Daoy (cell line): ENCODE measurements around the gene FOXP4. TPM values are rescaled to one million over a fixed set of nuclear protein-coding genes. Genes with fewer than 3 reads are reported as not detected.

Source experiments
- DNase-seq: peaks from one replicate; pipeline ENCODE4 v3.0.0-alpha.2; 2015; ENCODE audit warnings: low read depth
- total RNA-seq: library from RNA; depleted of rRNA; stranded (reverse); fragments of >200 nt; shearing (Covaris generic); gene quantifications from 2 replicates; pipeline ENCODE4 v1.2.3, GENCODE V29; 2014

FOXP4 gene
- total RNA-seq, 1 experiment from 2014 or later = 3.7 TPM

GRCh38 chr6:41582540-41582939 is 36.4 kb downstream of the FOXP4 start:
- DNase-seq = no peak

- no peak for DNase-seq
Observed at GRCh38 chr6:41583565-41583964, 37.4 kb downstream of the FOXP4 start.

- no peak for DNase-seq
Observed at GRCh38 chr6:41584205-41584604, 38.0 kb downstream of the FOXP4 start.

- no peak for DNase-seq
Observed at GRCh38 chr6:41584668-41585205, 38.6 kb downstream of the FOXP4 start.

GRCh38 chr6:41585605-41586004 is 39.4 kb downstream of the FOXP4 start:
- DNase-seq = no peak

GRCh38 chr6:41586252-41587007 is 40.2 kb downstream of the FOXP4 start:
- no peak for DNase-seq

- no peak for DNase-seq
Observed at GRCh38 chr6:41587131-41587879, 41.1 kb downstream of the FOXP4 start.

- no peak for DNase-seq
Observed at GRCh38 chr6:41588111-41588510, 41.9 kb downstream of the FOXP4 start.

- no peak for DNase-seq
Observed at GRCh38 chr6:41589223-41589622, 43.0 kb downstream of the FOXP4 start.

- DNase-seq = no peak
Observed at GRCh38 chr6:41589636-41590622, 43.7 kb downstream of the FOXP4 start.

- DNase-seq = no peak
Observed at GRCh38 chr6:41591122-41591521, 44.9 kb downstream of the FOXP4 start.

- peak; percentile 68 for DNase-seq
Observed at GRCh38 chr6:41591859-41592502, 45.8 kb downstream of the FOXP4 start.

- no peak for DNase-seq
Observed at GRCh38 chr6:41593406-41593805, 47.2 kb downstream of the FOXP4 start.

- no peak for DNase-seq
Observed at GRCh38 chr6:41593839-41594238, 47.7 kb downstream of the FOXP4 start.

- no peak for DNase-seq
Observed at GRCh38 chr6:41594326-41594725, 48.1 kb downstream of the FOXP4 start.

GRCh38 chr6:41594766-41595165 is 48.6 kb downstream of the FOXP4 start:
- DNase-seq = no peak

- DNase-seq = no peak
Observed at GRCh38 chr6:41595166-41595565, 49.0 kb downstream of the FOXP4 start.

GRCh38 chr6:41596096-41596685 is 50.0 kb downstream of the FOXP4 start:
- no peak for DNase-seq

- DNase-seq = no peak
Observed at GRCh38 chr6:41596807-41597206, 50.6 kb downstream of the FOXP4 start.

- DNase-seq = no peak
Observed at GRCh38 chr6:41597246-41598000, 51.2 kb downstream of the FOXP4 start.
